BLaER1 treated with 17β-estradiol and CSF1 and Interleukin-3, amounts not matched to agents 10 nM and 100 nM (cell line): Measurements from ENCODE around the gene PRKCB.
"Not testable (repeated sequence)": the region's sequence is repeated elsewhere in the genome, so short reads cannot be mapped to it uniquely, and the experiment has no call there.

Experiments used
- H3K27ac ChIP-seq, 11 experiments: shearing (Covaris generic); formaldehyde crosslinking; 2 replicates each; pipeline ENCODE4 v1.8.1; 2022
- H3K27me3 ChIP-seq, 11 experiments: shearing (Covaris generic); formaldehyde crosslinking; 2 replicates each; pipeline ENCODE4 v1.8.1; 2022
- H3K36me3 ChIP-seq, 11 experiments: shearing (Covaris generic); formaldehyde crosslinking; 2 replicates each; pipeline ENCODE4 v1.8.1; 2022
- H3K4me1 ChIP-seq, 10 experiments: shearing (Covaris generic); formaldehyde crosslinking; 2 replicates each; pipeline ENCODE4 v1.8.1; 2022
- H3K4me2 ChIP-seq, 11 experiments: shearing (Covaris generic); formaldehyde crosslinking; 2 replicates each; pipeline ENCODE4 v1.8.1; 2022
- H3K4me3 ChIP-seq, 10 experiments: shearing (Covaris generic); formaldehyde crosslinking; 2 replicates each; pipeline ENCODE4 v1.8.1; 2022
- H3K9ac ChIP-seq, 11 experiments: shearing (Covaris generic); formaldehyde crosslinking; 2 replicates each; pipeline ENCODE4 v1.8.1; 2022
- H3K9me3 ChIP-seq, 11 experiments: shearing (Covaris generic); formaldehyde crosslinking; replicated peaks in 1 of 11; 2 replicates each; pipeline ENCODE4 v1.8.1; 2022
- H4K20me1 ChIP-seq, 11 experiments: shearing (Covaris generic); formaldehyde crosslinking; 2 replicates each; pipeline ENCODE4 v1.8.1; 2022
- Cebpa-rat ChIP-seq, 11 experiments: shearing (Covaris generic); IDR thresholded peaks; 2 replicates each; pipeline ENCODE4 v1.8.1; 2022

Gene PRKCB

DNA sequence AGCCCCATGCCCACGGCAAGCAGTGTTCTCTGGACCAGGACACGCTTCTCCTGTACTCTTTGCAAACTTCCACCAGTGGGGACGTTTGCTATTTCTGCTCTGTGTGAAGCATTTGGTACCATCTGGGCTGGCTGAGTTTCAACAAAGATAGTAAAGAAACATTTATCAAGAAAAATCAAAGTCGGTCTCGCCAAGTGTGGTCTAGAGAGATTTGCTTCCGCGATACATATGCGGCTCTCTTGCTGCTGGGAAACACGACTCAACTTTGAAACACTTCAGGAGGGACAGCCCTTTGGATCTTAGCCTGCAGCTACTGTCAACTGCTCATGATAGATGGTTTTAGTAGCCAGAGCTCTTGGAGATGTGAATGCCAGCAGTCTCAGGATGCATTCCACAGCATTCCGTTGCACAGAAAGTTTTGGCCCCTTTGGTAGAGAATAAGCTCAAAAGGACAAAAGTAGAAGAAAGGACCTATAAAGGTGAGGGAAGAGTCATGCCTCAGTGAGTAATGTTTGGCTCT lies 252.2 kb downstream of the PRKCB start:
- Histone ChIP-seq H3K4me2 (no peak overlapping the region), H3K4me3 (no peak overlapping the region), H3K36me3 (peaks cover 0 to 80% (median 4%) of the 10 kb centered on the region in 11 experiments; a peak in 13 of 22 replicates), H3K9ac (no peak overlapping the region), H4K20me1 (peaks cover 0 to 59% (median 0%) of the 10 kb centered on the region in 11 experiments; a peak in 3 of 22 replicates), H3K4me1 (peaks cover 0 to 7% (median 0%) of the 10 kb centered on the region in 10 experiments; a peak in 5 of 20 replicates), H3K27me3 (no peaks in the 10 kb centered on the region), H3K9me3 (peaks cover 16 to 36% (median 19%) of the 10 kb centered on the region in 11 experiments), H3K27ac (no peak overlapping the region)
- TF ChIP-seq Cebpa-rat (IDR thresholded peaks at IDR 0.05) = no peak

DNA sequence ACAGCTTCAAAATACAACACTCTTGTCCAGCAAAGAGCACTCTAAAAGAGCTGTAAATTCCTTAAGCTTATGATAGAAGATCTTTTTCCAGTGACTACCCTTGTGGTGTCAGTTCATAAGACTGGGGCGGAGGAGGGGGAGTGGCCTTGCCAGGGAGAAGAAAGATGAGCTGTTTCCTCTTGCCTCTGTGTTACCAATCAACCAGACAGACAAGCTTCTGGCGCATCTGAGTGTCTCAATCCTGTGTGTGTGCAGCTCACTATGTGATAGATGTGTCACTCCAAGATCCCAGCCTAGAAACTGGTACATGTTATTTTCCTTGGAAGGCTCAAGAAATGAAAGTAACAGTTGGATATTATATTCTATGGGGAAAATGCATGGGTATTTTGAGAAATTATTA lies 253.0 kb downstream of the PRKCB start:
- no peak overlapping the region for H3K4me2 ChIP-seq
- H3K27me3 ChIP-seq = no peaks in the 10 kb centered on the region
- H3K4me1 ChIP-seq = peaks cover 0 to 11% (median 0%) of the 10 kb centered on the region in 10 experiments; a peak in 5 of 20 replicates
- no peak overlapping the region for H3K9ac ChIP-seq
- peaks cover 0 to 88% (median 9%) of the 10 kb centered on the region in 11 experiments; a peak in 14 of 22 replicates for H3K36me3 ChIP-seq
- no peak overlapping the region for H3K4me3 ChIP-seq
- H4K20me1 ChIP-seq = peaks cover 0 to 56% (median 0%) of the 10 kb centered on the region in 11 experiments; a peak in 3 of 22 replicates
- no peak for TF ChIP-seq Cebpa-rat (IDR thresholded peaks at IDR 0.05)
- H3K9me3 ChIP-seq = peaks cover 16 to 38% (median 19%) of the 10 kb centered on the region in 11 experiments
- H3K27ac ChIP-seq = no peak overlapping the region

DNA sequence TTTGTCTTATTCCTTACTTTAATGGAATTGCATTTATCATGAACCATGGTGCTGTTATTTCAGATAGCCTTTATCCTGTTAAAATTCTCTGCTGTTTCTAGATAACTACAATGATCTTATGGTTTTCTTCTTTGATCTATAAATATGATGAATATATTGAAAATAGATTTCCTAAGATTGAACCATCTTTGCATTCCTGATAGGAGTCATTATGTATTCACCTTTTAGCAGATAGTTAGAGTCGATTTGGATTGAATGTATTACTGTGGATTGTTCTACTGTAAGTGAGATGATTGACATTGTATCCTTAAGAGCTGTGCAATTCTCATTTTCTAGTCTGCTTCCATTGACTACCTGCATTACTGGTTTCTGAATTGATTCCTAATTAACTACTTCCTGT lies 255.3 kb downstream of the PRKCB start:
- Histone ChIP-seq H3K4me3 (no peak overlapping the region), H3K9me3 (peaks cover 16 to 56% (median 26%) of the 10 kb centered on the region in 11 experiments), H4K20me1 (peaks cover 0 to 38% (median 0%) of the 10 kb centered on the region in 11 experiments; a peak in 3 of 22 replicates), H3K27me3 (no peaks in the 10 kb centered on the region), H3K4me2 (no peak overlapping the region), H3K4me1 (peaks cover 0 to 11% (median 0%) of the 10 kb centered on the region in 10 experiments; a peak in 5 of 20 replicates), H3K9ac (no peak overlapping the region), H3K36me3 (peaks cover 0 to 97% (median 32%) of the 10 kb centered on the region in 11 experiments; a peak in 16 of 22 replicates), H3K27ac (no peak overlapping the region)
- no peak for TF ChIP-seq Cebpa-rat (IDR thresholded peaks at IDR 0.05)

DNA sequence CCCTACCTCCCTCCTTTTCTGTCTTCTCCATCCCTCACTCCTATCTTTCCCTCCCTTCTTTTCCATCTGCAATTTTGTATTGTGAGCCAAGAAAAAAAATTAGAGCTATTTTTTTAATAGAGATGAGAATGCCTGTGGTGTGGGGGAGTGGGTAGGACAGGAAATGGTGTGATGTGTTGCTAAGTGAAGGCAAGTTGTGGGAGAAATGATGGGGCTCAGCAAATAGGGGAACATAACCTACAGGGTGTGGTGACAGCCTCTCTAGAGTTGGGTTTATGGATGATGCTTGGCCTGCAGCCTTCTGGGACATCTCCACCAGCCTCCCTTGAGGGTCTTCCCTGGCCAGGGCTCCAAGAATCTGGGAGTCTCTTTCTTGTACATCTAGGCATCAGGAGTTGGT lies 257.3 kb downstream of the PRKCB start:
- peaks cover 0 to 22% (median 0%) of the 10 kb centered on the region in 11 experiments; a peak in 4 of 22 replicates for H4K20me1 ChIP-seq
- H3K4me2 ChIP-seq = no peak overlapping the region
- H3K36me3 ChIP-seq = peaks cover 0 to 100% (median 33%) of the 10 kb centered on the region in 11 experiments; a peak in 16 of 22 replicates
- no peak overlapping the region for H3K27ac ChIP-seq
- no peak overlapping the region for H3K4me3 ChIP-seq
- peaks cover 16 to 52% (median 25%) of the 10 kb centered on the region in 11 experiments for H3K9me3 ChIP-seq
- TF ChIP-seq Cebpa-rat (IDR thresholded peaks at IDR 0.05) = no peak
- peaks cover 0 to 11% (median 0%) of the 10 kb centered on the region in 10 experiments; a peak in 5 of 20 replicates for H3K4me1 ChIP-seq
- H3K27me3 ChIP-seq = no peaks in the 10 kb centered on the region
- no peak overlapping the region for H3K9ac ChIP-seq

DNA sequence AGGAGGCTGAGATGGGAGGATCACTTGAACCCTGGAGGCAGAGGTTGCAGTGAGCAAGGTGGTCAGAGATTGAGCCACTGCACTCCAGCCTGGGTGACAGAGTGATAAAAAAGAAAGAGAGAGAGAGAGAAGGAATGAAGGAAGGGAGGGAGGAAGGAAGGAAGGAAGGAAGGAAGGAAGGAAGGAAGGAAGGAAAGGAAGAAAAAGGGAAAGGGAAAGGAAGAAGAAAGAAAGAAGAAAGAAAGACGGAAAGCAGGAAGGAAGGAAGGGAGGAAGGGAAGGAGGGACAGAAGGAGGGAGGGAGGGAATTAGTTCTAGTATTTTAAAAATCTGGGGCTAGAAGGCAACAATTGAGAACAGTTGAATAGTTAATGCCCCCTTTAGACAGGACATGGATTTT lies 258.9 kb downstream of the PRKCB start:
- TF ChIP-seq Cebpa-rat (IDR thresholded peaks at IDR 0.05) = no peak
- Histone ChIP-seq H3K27ac (no peak overlapping the region), H3K36me3 (peaks cover 0 to 100% (median 33%) of the 10 kb centered on the region in 11 experiments; a peak in 16 of 22 replicates), H3K4me2 (no peak overlapping the region), H3K9me3 (peaks cover 16 to 46% (median 25%) of the 10 kb centered on the region in 11 experiments), H3K4me1 (peaks cover 0 to 6% (median 0%) of the 10 kb centered on the region in 10 experiments; a peak in 2 of 20 replicates), H3K4me3 (no peak overlapping the region), H3K27me3 (no peaks in the 10 kb centered on the region), H3K9ac (no peak overlapping the region), H4K20me1 (peaks cover 0 to 27% (median 0%) of the 10 kb centered on the region in 11 experiments; a peak in 4 of 22 replicates)

DNA sequence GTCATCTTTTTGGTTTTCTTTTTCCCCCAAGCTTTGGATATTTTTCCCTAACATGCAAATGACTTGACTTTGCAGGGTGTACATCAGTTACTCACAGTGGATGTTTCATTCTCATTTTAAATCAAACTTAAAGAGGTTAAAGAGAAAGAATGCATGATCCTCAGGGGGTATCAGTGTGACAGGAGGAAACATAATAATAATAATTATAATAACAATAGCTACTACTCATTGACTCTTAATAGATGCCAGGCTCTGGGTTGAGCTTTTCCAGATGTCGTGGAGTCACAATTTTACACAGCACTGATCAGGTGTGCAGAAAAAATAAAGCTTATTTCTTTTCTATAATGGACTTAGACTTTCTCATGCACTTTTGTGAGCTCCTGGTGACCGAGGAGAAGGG lies 263.1 kb downstream of the PRKCB start:
- no peaks in the 10 kb centered on the region for H3K27me3 ChIP-seq
- H3K36me3 ChIP-seq = peaks cover 0 to 100% (median 31%) of the 10 kb centered on the region in 11 experiments; a peak in 16 of 22 replicates
- H3K9me3 ChIP-seq = peaks cover 0 to 30% (median 13%) of the 10 kb centered on the region in 11 experiments; a peak in 13 of 22 replicates
- H3K27ac ChIP-seq = no peak overlapping the region
- H4K20me1 ChIP-seq = peaks cover 0 to 27% (median 0%) of the 10 kb centered on the region in 11 experiments; a peak in 4 of 22 replicates
- H3K4me2 ChIP-seq = no peak overlapping the region
- H3K4me1 ChIP-seq = peaks cover 0 to 17% (median 12%) of the 10 kb centered on the region in 10 experiments; a peak in 11 of 20 replicates
- no peak overlapping the region for H3K4me3 ChIP-seq
- no peak for TF ChIP-seq Cebpa-rat (IDR thresholded peaks at IDR 0.05)
- H3K9ac ChIP-seq = no peak overlapping the region

DNA sequence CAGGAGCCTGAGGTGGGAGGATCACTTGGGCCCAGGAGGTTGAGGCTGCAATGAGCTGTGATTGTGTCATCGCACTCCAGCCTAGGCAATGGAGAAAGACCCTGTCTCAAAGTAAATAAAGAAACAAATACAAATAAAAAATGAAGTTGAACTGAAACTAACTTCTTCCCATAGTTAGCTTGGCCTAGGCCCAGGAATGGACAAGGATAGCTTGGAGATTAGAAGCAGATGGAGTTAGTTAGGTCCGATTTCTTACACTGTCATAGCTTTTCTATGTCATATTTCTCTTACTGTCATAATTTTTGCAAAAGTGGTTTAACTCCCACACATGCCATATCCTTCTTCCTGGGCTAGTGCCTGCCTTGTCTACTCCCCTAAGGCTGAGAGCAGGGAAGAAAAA lies 265.6 kb downstream of the PRKCB start:
- Histone ChIP-seq H3K4me2 (no peak overlapping the region; a peak in 1 of 22 replicates), H4K20me1 (peaks cover 0 to 27% (median 0%) of the 10 kb centered on the region in 11 experiments; a peak in 4 of 22 replicates), H3K4me1 (peaks cover 0 to 17% (median 12%) of the 10 kb centered on the region in 10 experiments; a peak in 11 of 20 replicates), H3K36me3 (peaks cover 0 to 93% (median 9%) of the 10 kb centered on the region in 11 experiments; a peak in 12 of 22 replicates), H3K9ac (no peak overlapping the region), H3K9me3 (peaks cover 0 to 12% (median 7%) of the 10 kb centered on the region in 11 experiments; a peak in 6 of 22 replicates), H3K27ac (peak overlapping the region in 1 of 11 experiments; percentile 54; a peak in 3 of 22 replicates), H3K27me3 (no peaks in the 10 kb centered on the region), H3K4me3 (no peak overlapping the region)
- no peak for TF ChIP-seq Cebpa-rat (IDR thresholded peaks at IDR 0.05)

DNA sequence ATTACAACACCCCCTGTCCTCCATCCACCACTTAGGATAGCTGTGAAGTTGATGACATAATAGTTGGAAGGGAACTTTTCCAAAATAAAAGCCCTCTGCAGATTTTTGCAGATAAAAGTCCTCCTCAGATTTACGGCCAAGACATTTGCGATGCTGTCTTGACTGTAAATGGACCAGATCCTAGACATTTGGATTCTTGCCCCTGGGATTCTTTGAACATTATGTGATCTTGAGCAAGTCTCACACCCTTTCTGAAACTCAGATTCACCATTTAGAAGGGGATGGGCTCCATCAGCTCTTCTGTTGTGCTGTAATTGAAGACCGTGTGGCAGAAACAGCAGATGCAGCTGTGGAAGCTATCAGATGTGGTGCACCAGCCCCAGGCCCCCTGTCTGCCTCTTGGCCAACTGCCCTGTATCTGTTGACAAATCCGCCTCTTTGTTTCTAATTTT lies 266.5 kb downstream of the PRKCB start:
- Histone ChIP-seq H3K4me2 (peak overlapping the region in 5 of 11 experiments; percentile 6 to 21 (median 10); a peak in 5 of 22 replicates), H3K27ac (peak overlapping the region in 1 of 11 experiments; percentile 54; a peak in 3 of 22 replicates), H3K9me3 (peaks cover 0 to 12% (median 7%) of the 10 kb centered on the region in 11 experiments; a peak in 7 of 22 replicates), H3K36me3 (peaks cover 0 to 91% (median 9%) of the 10 kb centered on the region in 11 experiments; a peak in 12 of 22 replicates), H3K27me3 (no peaks in the 10 kb centered on the region), H3K4me1 (peaks cover 0 to 17% (median 12%) of the 10 kb centered on the region in 10 experiments; a peak in 11 of 20 replicates), H3K4me3 (no peak overlapping the region), H3K9ac (peak overlapping the region in 1 of 11 experiments; percentile 18; a peak in 2 of 22 replicates), H4K20me1 (peaks cover 0 to 29% (median 0%) of the 10 kb centered on the region in 11 experiments; a peak in 4 of 22 replicates)
- 0 out of 22 replicates have a peak, but pooled peaks of 1 of the 11 experiments have one; percentile 12 for TF ChIP-seq Cebpa-rat (IDR thresholded peaks at IDR 0.05)

DNA sequence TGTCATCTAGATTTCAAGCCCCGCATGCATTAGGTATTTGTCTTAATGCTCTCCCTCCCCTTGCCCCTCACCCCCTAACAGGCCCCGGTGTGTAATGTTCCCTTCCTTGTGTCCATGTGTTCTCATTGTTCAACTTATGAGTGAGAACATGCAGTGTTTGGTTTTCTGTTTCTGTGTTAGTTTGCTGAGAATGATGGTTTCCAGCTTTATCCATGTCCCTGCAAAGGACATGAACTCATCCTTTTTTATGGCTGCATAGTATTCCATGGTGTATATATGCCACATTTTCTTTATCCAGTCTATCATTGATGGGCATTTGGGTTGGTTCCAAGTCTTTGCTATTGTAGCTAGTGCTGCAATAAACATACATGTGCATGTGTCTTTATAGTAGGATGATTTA lies 269.7 kb downstream of the PRKCB start:
- peaks cover 0 to 23% (median 0%) of the 10 kb centered on the region in 11 experiments; a peak in 4 of 22 replicates for H4K20me1 ChIP-seq
- not testable (repeated sequence) for H3K4me2 ChIP-seq, H3K4me3 ChIP-seq, H3K27ac ChIP-seq, H3K9ac ChIP-seq, H3K27me3 ChIP-seq
- H3K36me3 ChIP-seq = peaks cover 0 to 69% (median 5%) of the 10 kb centered on the region in 11 experiments; a peak in 12 of 22 replicates
- peaks cover 0 to 17% (median 12%) of the 10 kb centered on the region in 10 experiments; a peak in 11 of 20 replicates for H3K4me1 ChIP-seq
- peaks cover 0 to 13% (median 5%) of the 10 kb centered on the region in 11 experiments; a peak in 9 of 22 replicates for H3K9me3 ChIP-seq

DNA sequence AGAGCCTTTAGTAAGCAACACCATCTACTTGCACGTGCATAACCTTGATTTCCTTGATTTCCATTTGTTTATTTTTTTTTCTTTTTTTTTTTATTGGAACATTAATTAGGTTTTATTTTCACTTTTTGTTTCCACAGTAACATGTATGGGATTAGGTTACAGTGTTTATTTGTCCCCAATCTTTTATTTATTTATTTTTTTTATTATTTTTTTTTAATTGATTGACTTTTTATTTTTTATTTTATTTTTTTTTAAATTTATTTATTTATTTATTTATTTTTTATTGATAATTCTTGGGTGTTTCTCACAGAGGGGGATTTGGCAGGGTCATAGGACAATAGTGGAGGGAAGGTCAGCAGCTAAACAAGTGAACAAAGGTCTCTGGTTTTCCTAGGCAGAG lies 272.3 kb downstream of the PRKCB start:
- H3K27ac ChIP-seq, H3K27me3 ChIP-seq, H3K4me2 ChIP-seq, H4K20me1 ChIP-seq, H3K4me3 ChIP-seq, H3K9ac ChIP-seq, H3K4me1 ChIP-seq: not testable (repeated sequence)
- H3K9me3 ChIP-seq = peaks cover 0 to 13% (median 0%) of the 10 kb centered on the region in 11 experiments; a peak in 3 of 22 replicates
- peaks cover 0 to 69% (median 0%) of the 10 kb centered on the region in 11 experiments; a peak in 8 of 22 replicates for H3K36me3 ChIP-seq
